GM21390 (cell line): Measurements from ENCODE around the gene PCBP1.
"Not testable (repeated sequence)": the region's sequence is repeated elsewhere in the genome, so short reads cannot be mapped to it uniquely, and the experiment has no call there.

Source experiments
- ATAC-seq: cut with Tn5 transposase; IDR thresholded peaks from one replicate; pipeline ENCODE4 v1.9.1; 2021; ENCODE audit not compliant: unreplicated experiment

Gene PCBP1

DNA sequence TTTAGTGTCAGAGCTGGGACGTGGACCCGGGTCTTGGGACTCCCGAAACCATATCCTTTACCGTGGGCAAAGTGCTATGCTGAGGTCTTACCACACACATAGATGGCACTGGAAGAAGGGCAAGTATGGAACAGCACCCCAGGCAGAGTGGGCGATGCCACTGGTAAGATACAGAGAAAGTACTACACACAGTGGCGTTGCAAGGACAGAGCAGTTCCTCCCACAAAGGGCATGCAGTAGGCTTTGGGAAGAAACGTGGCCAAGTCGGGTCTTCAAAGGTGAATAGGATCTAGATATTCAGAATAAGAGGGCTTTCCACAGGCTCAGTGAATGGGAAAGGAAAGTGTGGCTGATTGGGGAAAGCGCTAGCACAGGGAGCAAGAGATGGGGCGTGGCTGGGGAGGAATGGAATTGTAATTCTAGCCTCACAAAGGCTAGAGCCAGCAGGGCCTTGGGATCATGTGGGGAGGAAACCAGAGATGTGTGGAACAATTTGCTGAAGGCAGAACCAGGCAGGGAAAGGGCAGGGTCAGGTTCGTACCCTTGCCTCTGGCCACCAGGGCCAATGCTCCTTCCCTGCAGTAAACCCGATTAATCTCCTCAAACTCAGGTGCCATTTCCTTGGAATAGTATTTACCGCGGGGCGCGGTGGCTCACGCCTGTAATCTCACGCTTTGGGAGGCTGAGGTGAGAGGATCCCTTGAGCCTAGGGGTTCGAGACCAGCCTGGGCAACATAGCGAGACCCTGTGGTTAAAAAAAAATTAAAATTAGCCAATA is 36.0 kb downstream of the PCBP1 start:
- no peak for ATAC-seq

DNA sequence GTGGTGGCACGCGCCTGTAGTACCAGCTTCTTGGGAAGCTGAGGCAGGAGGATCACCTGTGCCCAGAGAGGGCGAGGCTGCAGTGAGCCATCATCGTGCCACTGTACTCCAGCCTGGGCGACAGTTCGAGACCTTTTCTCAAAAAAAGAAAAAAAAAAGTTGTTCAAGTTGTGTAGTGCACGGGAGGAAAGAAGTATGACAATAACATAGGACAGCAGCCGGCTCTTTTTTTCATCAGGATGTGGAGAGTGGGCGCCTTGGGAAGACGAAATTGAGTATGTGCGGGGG is 36.5 kb downstream of the PCBP1 start:
- ATAC-seq = no peak

DNA sequence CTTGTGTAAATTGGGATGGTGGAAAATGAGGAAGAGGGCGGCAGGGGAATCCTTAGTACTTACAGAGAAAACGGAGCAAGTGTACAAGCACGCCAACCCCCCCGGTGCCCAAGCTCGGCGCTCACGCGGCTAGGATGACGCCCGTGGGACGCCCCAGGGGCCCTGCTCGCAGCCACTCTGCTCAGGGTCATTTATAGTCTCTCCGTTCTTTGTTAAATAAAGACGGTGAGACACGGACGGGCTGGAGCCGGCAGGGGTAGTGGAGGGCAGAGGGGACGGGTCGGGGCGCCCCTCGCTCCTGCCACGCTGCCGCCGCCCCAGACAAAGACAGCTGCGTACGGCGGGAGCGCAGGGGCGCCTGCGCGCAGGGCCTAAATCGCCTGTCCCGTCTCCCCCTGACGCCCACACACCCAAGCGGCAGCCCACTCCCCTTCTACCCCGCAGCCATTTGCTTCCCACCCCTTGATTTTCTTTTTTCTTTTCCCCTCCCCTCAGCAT is 37.8 kb downstream of the PCBP1 start:
- no peak for ATAC-seq

DNA sequence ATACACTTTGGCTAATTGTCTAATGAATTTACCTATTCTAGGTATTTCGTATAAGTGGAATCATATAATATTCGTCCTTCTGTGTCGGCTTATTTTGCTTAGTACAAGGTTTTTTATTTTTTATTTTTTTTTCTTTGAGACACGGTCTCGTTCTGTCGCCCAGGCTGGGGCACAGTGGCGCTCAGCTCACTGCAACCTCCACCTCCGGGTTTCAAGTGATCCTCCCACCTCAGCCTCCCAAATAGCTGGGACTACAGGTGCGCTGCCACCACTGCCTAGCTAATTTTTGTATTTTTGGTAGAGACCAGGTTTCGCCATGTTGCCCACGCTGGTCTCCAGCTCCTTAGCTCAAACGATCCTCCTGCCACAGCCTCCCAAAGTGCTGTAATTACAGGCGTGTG is 38.2 kb downstream of the PCBP1 start:
- ATAC-seq = no peak

DNA sequence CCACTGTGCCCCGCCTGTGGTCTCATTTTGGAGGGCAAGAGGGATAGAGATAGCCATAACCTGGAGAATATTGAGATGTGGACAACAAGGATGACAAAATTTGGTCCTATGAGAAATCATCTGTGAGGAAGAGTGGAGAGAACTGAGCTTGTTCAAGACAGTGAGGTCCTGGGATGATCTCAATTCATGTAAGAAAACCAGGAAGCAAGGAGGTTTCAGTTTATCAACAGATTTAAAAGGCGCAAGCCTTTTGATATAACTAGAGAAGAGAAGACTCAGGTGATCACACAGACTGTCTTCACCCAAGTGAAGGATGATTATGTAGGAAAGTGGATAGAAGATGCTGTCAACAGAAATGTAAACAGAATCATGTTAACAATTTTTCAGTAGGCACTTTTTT is 39.1 kb downstream of the PCBP1 start:
- no peak for ATAC-seq

DNA sequence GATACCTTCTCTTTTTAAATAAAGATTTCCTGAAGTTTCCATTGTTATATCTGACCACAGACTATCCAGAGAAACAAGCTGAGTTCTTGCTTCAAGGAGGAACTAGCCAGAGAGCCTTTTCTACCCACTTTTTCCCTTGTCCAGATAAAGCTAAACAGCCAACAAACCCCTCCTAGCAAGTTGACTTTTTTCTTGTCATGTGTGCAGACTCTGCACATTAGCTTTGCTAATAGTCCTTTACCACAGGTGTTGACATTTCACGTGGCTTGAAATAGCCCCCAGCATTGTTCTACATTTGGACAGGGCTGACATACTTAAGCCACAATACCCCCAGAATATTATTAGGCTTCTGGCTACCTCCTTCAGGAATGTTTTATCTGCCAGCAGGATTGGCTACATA is 40.7 kb downstream of the PCBP1 start:
- no peak for ATAC-seq

DNA sequence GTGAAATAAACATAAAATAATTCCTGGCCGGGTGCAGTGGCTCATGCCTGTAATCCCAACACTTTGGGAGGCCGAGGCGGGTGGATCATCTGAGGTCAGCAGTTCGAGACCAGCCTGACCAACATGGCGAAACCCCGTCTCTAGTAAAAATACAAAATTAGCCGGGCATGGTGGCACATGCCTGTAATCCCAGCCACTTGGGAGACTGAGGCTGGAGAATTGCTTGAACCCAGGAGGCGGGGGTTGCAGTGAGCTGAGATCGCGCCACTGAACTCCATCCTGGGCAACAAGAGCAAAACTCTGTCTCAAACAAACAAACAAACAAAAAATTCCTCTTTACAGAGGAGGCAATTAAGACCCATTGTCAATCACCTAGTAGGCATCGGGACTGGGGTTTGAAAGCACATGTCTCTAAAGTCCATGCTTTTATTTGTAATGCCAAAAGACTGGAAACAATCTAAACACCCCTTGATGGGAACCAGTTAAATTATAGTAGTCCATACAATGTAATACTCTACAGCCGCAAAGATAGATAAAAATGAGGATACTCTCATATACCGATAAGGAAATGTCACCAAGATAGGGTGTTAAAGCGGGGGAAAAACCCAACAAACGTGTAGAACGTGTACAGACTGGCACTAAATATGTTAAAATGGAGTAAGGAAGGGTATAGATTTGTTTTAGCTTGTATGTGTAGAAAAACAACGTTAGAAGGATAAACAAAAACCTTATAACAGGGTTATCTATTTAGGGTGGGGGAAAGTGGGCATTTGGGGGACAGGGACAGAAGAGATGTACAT is 44.3 kb downstream of the PCBP1 start:
- ATAC-seq = not testable (repeated sequence)

DNA sequence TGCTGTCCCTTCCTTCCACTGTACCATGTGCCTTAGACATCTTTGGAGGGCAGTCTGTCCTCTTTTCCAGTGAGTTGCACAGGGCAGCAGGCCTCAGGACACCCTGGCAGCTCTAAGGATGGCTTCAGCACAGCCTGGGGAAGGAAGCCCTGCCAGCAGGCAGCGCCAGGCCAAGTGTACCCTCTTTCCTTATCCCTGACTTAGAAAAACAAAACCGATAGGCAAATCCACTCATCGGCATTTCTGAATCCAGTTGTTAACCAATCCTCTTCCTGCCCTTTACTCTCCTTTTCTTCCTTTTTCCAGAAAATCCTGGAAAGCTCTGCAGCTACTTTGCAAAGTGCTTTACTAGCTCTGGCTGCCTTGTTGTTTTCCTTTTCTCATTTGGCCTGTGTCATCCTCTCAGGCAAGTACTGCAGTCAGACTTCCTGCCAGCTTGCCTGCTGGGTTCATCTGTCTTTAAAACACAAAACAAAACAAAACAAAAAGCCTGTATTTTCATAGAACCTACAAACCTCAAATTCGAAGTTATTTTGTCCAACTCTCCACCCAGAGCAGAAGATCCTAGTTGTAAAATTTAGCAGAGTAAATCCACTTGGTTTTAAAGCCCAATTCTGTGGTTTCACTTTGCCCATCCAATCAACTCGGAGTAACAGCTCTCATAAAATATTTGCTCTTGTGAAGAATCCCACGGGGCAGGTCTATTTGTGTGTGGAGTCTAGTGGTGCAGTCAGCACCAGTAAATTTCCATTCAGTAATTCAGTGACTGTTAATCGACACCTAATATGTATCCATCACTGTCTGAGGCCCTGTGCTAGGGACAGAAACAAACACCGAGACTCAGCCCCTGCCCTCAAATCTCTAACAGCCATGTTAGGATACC is 45.2 kb downstream of the PCBP1 start:
- peak; percentile 48 for ATAC-seq

DNA sequence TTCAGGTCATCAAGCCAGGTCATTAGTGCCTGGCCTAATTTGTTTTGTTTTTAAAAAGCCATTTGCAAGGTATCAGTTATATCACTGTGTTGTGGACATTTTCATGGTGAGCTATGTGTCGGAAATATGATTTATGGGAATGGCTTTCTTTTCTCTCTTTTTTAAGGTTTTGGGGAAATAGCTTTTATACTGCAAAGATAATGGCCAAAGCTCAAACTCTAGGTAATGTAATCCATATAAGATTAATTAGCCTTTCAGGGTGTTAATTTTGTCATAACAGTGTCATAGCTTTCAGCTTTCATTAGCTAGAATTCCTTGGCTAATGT is 45.8 kb downstream of the PCBP1 start:
- ATAC-seq = no peak

DNA sequence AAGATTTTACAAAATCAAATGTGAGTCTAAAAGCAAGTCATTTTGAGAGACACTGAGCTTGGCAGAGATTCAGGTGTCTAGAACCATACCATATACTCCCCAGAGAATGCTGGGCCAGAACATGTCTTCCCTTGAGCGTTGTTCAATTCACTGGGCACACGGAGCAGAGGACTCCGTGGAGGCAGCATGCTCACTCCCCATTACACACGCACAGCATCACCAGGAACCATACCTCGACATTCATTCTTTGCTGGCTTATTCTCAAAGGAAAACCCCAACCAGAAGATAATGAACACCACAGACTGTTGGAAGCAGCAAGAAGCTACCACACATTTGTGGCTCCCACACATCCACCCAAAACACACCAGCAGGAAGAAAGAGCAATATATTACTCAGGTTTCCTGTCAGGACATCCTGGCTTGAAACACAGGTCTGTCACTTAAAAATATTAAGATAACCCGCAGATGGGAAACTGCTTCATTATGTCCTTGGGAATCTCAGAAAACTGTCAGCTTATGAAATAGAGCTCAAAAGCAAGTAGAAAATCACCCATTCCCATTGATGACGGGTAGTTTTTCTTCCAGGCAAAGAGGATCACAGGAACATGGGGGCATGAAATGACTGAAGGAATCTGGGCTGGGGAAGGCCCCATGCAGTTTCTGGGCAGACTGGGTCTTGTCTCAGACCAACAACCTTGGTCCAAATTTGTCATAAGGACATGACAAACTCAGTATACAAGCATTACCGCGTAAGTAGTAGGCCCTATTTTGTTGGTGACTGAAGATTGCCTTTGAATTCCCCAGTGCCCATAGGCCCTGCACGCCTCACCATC is 46.4 kb downstream of the PCBP1 start:
- no peak for ATAC-seq

DNA sequence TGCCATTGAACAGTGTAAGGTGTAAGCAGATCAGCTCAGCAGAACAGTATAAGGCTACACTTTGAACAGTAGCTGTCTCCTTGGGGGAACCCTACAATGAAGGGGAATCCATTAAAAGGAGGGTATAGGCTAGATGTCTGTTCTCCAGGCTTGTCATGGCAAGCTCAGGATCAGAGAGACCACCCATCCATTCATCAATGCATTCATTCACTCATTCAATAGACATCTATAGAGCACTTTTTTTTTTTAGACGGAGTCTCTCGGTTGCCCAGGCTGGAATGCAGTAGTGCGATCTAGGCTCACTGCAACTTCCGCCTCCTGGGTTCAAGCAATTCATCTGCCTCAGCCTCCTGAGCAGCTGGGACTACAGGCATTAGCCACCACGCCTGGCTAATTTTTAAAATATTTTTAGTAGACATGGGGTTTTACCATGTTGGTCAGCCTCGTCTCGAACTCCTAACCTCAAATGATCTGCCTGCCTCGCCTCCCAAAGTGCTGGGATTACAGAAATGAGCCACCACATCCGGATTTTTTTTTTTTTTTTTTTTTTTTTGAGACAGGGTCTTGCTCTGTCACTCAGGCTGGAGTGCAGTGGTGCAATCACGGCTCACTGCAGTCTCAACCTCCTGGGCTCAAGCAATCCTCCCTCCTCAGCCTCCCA is 47.2 kb downstream of the PCBP1 start:
- not testable (repeated sequence) for ATAC-seq
